H1 (cell line): ENCODE results near the gene UMODL1. TPM values are rescaled to one million over a fixed set of nuclear protein-coding genes. Genes with fewer than 3 reads are reported as not detected.

Source experiments
- CTCF ChIA-PET: fragments of 300-600 bp; sonication (Branson Sonifier 250); formaldehyde crosslinking; loops from one replicate; lab custom pipeline; 2021; ENCODE audit not compliant: partially characterized antibody; lab: Charles Lee
- POLR2A ChIA-PET: fragments of 300-600 bp; sonication (Branson Sonifier 250); formaldehyde crosslinking; loops from one replicate; lab custom pipeline; 2021; ENCODE audit warnings: inconsistent platforms; ENCODE audit not compliant: partially characterized antibody; lab: Charles Lee
- DNase-seq, 2 experiments: peaks; one replicate each; pipeline versions ENCODE4 v3.0.0 to v3.0.0-alpha.2; 2010 to 2022; ENCODE audit warnings: low spot score in 2 of 2, low read depth in 1 of 2, mixed read lengths in 1 of 2
- FAIRE-seq: peaks from 2 replicates; lab custom pipeline; 2011; peaks lifted over from hg19 to GRCh38; lab: Jason Lieb, UNC
- H2AFZ ChIP-seq: 2 replicates; pipeline ENCODE4 v1.8.1; 2012; ENCODE audit warnings: low read length, inconsistent platforms
- H2AK5ac ChIP-seq: 2 replicates; pipeline ENCODE4 v1.6.1; 2013; ENCODE audit warnings: low read depth, low read length
- H2BK120ac ChIP-seq: replicated peaks from 2 replicates; pipeline ENCODE3; 2013; ENCODE audit warnings: low read depth, low read length, inconsistent platforms
- H2BK12ac ChIP-seq: 2 replicates; pipeline ENCODE4 v1.6.1; 2013; ENCODE audit warnings: low read depth, low read length
- H2BK15ac ChIP-seq: 2 replicates; pipeline ENCODE4 v1.6.1; 2013; ENCODE audit warnings: low read length
- H2BK20ac ChIP-seq: 2 replicates; pipeline ENCODE4 v1.6.1; 2013; ENCODE audit warnings: low read length
- H2BK5ac ChIP-seq: 2 replicates; pipeline ENCODE4 v1.6.1; 2013; ENCODE audit warnings: low read depth, low read length
- H3K14ac ChIP-seq: 2 replicates; pipeline ENCODE4 v1.6.1; 2013; ENCODE audit warnings: inconsistent platforms; ENCODE audit not compliant: insufficient read length
- H3K18ac ChIP-seq: 2 replicates; pipeline ENCODE4 v1.6.1; 2013; ENCODE audit warnings: low read length; ENCODE audit errors: extremely low read depth
- H3K23ac ChIP-seq: 2 replicates; pipeline ENCODE4 v1.6.1; 2013; ENCODE audit warnings: inconsistent platforms; ENCODE audit not compliant: insufficient read length
- H3K23me2 ChIP-seq: 2 replicates; pipeline ENCODE4 v1.6.1; 2013; ENCODE audit warnings: low read depth, low read length
- H3K27ac ChIP-seq: 2 replicates; pipeline ENCODE4 v1.6.1; 2011; ENCODE audit warnings: low read depth, low read length, inconsistent platforms
- H3K27me3 ChIP-seq, 4 experiments: replicated peaks in 1 of 4; 1 replicate in 1 of 4; 2 replicates in 3 of 4; pipeline versions ENCODE4 v1.6.1 to v1.8.1; 2011 to 2013; ENCODE audit warnings: low read length in 3 of 4, mild to moderate bottlenecking in 3 of 4, inconsistent platforms in 2 of 4, mixed read lengths in 2 of 4, moderate library complexity in 1 of 4; ENCODE audit not compliant: control insufficient read depth in 3 of 4, insufficient read depth in 3 of 4; ENCODE audit errors: extremely low read depth in 1 of 4
- H3K36me3 ChIP-seq, 4 experiments: 2 replicates each; pipeline versions ENCODE4 v1.6.1 to v1.8.1; 2011 to 2013; ENCODE audit warnings: mild to moderate bottlenecking in 4 of 4, low read length in 3 of 4, moderate library complexity in 2 of 4, control low read depth in 1 of 4, inconsistent platforms in 1 of 4; ENCODE audit not compliant: insufficient read depth in 4 of 4, control insufficient read depth in 2 of 4
- H3K4ac ChIP-seq: replicated peaks from 2 replicates; pipeline ENCODE3; 2013; ENCODE audit warnings: low read length, low read depth, mixed read lengths, inconsistent platforms; ENCODE audit not compliant: insufficient read length
- H3K4me1 ChIP-seq, 4 experiments: replicated peaks in 1 of 4; 1 replicate in 1 of 4; 2 replicates in 3 of 4; pipeline versions ENCODE4 v1.6.1 to v1.8.1; 2011 to 2013; ENCODE audit warnings: low read length in 3 of 4, inconsistent platforms in 2 of 4, mixed read lengths in 1 of 4; ENCODE audit not compliant: insufficient read depth in 4 of 4, control insufficient read depth in 3 of 4
- H3K4me2 ChIP-seq, 2 experiments: 2 replicates each; pipeline versions ENCODE4 v1.6.1 to v1.8.1; 2011 to 2013; ENCODE audit warnings: low read depth in 2 of 2, low read length in 2 of 2, control low read depth in 1 of 2, inconsistent platforms in 1 of 2, mild to moderate bottlenecking in 1 of 2; ENCODE audit not compliant: insufficient read depth in 1 of 2
- H3K4me3 ChIP-seq, 4 experiments: fragments of 200-600, 300-600 bp in 1 of 4; sonication (generic), shearing (Covaris generic), sonication (Bioruptor Twin) in 1 of 4; 2 replicates each; pipeline versions ENCODE4 v1.5.1 to v1.8.1; 2011 to 2016; ENCODE audit warnings: low read length in 4 of 4, low read depth in 3 of 4, control low read depth in 2 of 4, inconsistent platforms in 2 of 4, mild to moderate bottlenecking in 2 of 4, mixed read lengths in 1 of 4, moderate library complexity in 1 of 4; ENCODE audit not compliant: insufficient read depth in 2 of 4; ENCODE audit errors: extremely low read depth in 1 of 4
- H3K56ac ChIP-seq: replicated peaks from 2 replicates; pipeline ENCODE3; 2013; ENCODE audit warnings: low read depth, mild to moderate bottlenecking, mixed read lengths, low read length, inconsistent platforms; ENCODE audit not compliant: insufficient read length
- H3K79me1 ChIP-seq: 2 replicates; pipeline ENCODE4 v1.6.1; 2013; ENCODE audit warnings: low read depth, low read length, control low read depth
- H3K79me2 ChIP-seq, 2 experiments: 2 replicates each; pipeline versions ENCODE4 v1.6.1 to v1.8.1; 2012 to 2013; ENCODE audit warnings: low read length in 2 of 2, mild to moderate bottlenecking in 2 of 2, inconsistent platforms in 1 of 2; ENCODE audit not compliant: insufficient read depth in 2 of 2, control insufficient read depth in 1 of 2
- H3K9ac ChIP-seq, 4 experiments: replicated peaks in 1 of 4; 1 replicate in 1 of 4; 2 replicates in 3 of 4; pipeline versions ENCODE4 v1.6.1 to v1.8.1; 2011 to 2013; ENCODE audit warnings: low read depth in 3 of 4, low read length in 3 of 4, control low read depth in 2 of 4, mild to moderate bottlenecking in 2 of 4, moderate library complexity in 2 of 4, inconsistent platforms in 1 of 4; ENCODE audit errors: extremely low read depth in 1 of 4
- H3K9me3 ChIP-seq, 2 experiments: 2 replicates each; pipeline versions ENCODE4 v1.6.1 to v1.8.1; 2012 to 2013; ENCODE audit warnings: mild to moderate bottlenecking in 2 of 2, moderate library complexity in 2 of 2, control low read depth in 1 of 2, inconsistent platforms in 1 of 2, low read depth in 1 of 2, low read length in 1 of 2, mixed read lengths in 1 of 2; ENCODE audit not compliant: insufficient read depth in 2 of 2
- H4K20me1 ChIP-seq, 2 experiments: replicated peaks in 1 of 2; 2 replicates each; pipeline versions ENCODE3 to v1.8.1; 2011 to 2013; ENCODE audit warnings: inconsistent platforms in 2 of 2, low read length in 2 of 2, mild to moderate bottlenecking in 1 of 2; ENCODE audit not compliant: insufficient read depth in 2 of 2, control insufficient read depth in 1 of 2
- H4K5ac ChIP-seq: 2 replicates; pipeline ENCODE4 v1.6.1; 2013; ENCODE audit warnings: low read length, low read depth, mixed read lengths, inconsistent platforms; ENCODE audit not compliant: insufficient read length
- H4K8ac ChIP-seq: 2 replicates; pipeline ENCODE4 v1.8.0; 2013; ENCODE audit warnings: mild to moderate bottlenecking, moderate library complexity, low read length, inconsistent platforms; ENCODE audit not compliant: insufficient read depth; ENCODE audit errors: extremely low read depth
- H4K91ac ChIP-seq: replicated peaks from 2 replicates; pipeline ENCODE3; 2013; ENCODE audit warnings: low read length, mixed read lengths, inconsistent platforms; ENCODE audit not compliant: insufficient read length
- ATF3 ChIP-seq: IDR thresholded peaks from 2 replicates; pipeline ENCODE4 v1.6.1; 2011; ENCODE audit warnings: low read depth, mild to moderate bottlenecking, low read length; ENCODE audit not compliant: insufficient read depth
- FOSL1 ChIP-seq: IDR thresholded peaks from 2 replicates; pipeline ENCODE4 v1.6.1; 2011; ENCODE audit warnings: mild to moderate bottlenecking, low read depth, low read length, moderate library complexity; ENCODE audit not compliant: insufficient read depth
- HDAC6 ChIP-seq: IDR thresholded peaks from one replicate; pipeline ENCODE4 v1.7.1; 2012; ENCODE audit warnings: low read depth, mild to moderate bottlenecking, inconsistent platforms, low read length, moderate library complexity
- PHF8 ChIP-seq: fragments of 200-600 bp; sonication (generic); conservative IDR thresholded peaks from 2 replicates; pipeline ENCODE4 v1.7.1; 2012; ENCODE audit warnings: low read depth, mild to moderate bottlenecking, inconsistent platforms, low read length, moderate library complexity
- POU5F1 ChIP-seq: IDR thresholded peaks from 2 replicates; pipeline ENCODE4 v1.6.1; 2011; ENCODE audit warnings: low read depth, mild to moderate bottlenecking, low read length, moderate library complexity
- RXRA ChIP-seq: IDR thresholded peaks from 2 replicates; pipeline ENCODE4 v1.6.1; 2011; ENCODE audit warnings: low read depth, mild to moderate bottlenecking, low read length, moderate library complexity; ENCODE audit not compliant: insufficient read depth
- SIX5 ChIP-seq: IDR thresholded peaks from 2 replicates; pipeline ENCODE4 v1.6.1; 2011; ENCODE audit warnings: mild to moderate bottlenecking, low read depth, low read length
- SRF ChIP-seq: IDR thresholded peaks from 2 replicates; pipeline ENCODE4 v1.6.1; 2011; ENCODE audit warnings: mild to moderate bottlenecking, low read depth, low read length, moderate library complexity
- TCF12 ChIP-seq: IDR thresholded peaks from 2 replicates; pipeline ENCODE4 v1.6.1; 2011; ENCODE audit warnings: low read depth, mild to moderate bottlenecking, low read length
- YY1 ChIP-seq: IDR thresholded peaks from 2 replicates; pipeline ENCODE4 v1.6.1; 2011; ENCODE audit warnings: low read depth, mild to moderate bottlenecking, low read length
- WGBS, 2 experiments: shearing (Covaris generic) in 1 of 2; methylation state at CpG; one replicate each; pipeline versions ENCODE4 v1.1.6 to v1.1.7; 2013 to 2015; ENCODE audit warnings: low lambda C conversion rate in 2 of 2, mixed read lengths in 2 of 2, inconsistent platforms in 1 of 2, low coverage in 1 of 2, missing lambda C conversion rate in 1 of 2; ENCODE audit not compliant: insufficient replicate concordance in 2 of 2, insufficient coverage in 1 of 2, insufficient read length in 1 of 2; ENCODE audit errors: extremely low coverage in 1 of 2, missing lambda C conversion rate in 1 of 2; 5-methylcytosine and 5-hydroxymethylcytosine counted together
- polyA plus RNA-seq, 7 experiments: library from polyadenylated mRNA; depleted of rRNA in 3 of 7; stranded (reverse) in 5 of 7; unstranded in 2 of 7; fragments of >200 nt in 5 of 7; fragments of 200-250 nt in 2 of 7; gene quantifications; 1 replicate in 5 of 7; 2 replicates in 1 of 7; 4 replicates in 1 of 7; pipeline versions ENCODE4 v1.2.1 to v1.2.3, GENCODE V29; 2011 to 2013; ENCODE audit warnings: missing spikeins in 2 of 7, mixed read lengths in 2 of 7
- total RNA-seq: library from RNA; stranded (reverse); fragmentation: NEBNext Ultra II Directional; extraction: Animal tissue kit (Norgen Biotek cat#: 25700); gene quantifications from 2 replicates; pipeline ENCODE4 v1.2.1, GENCODE V29; 2021

UMODL1 gene
- total and polyA plus RNA-seq, 2 of the 8 experiments (the other 6 are each of a cell fraction or from before 2014, with no cell fraction given): not detected

- Histone ChIP-seq H3K9me3 (no peaks in the 10 kb centered on the region), H3K18ac (no peak overlapping the region), H2BK5ac (no peak overlapping the region), H2AK5ac (no peak overlapping the region), H4K5ac (no peak overlapping the region), H3K36me3 (no peaks in the 10 kb centered on the region), H3K27ac (no peak overlapping the region), H3K4ac (no peak overlapping the region), H3K9ac (no peak overlapping the region), H3K56ac (no peak overlapping the region), H4K8ac (peak overlapping the region; percentile 28; the same call in 1 of the 2 replicates), H3K79me1 (no peaks in the 10 kb centered on the region), H2AFZ (no peak overlapping the region), H3K27me3 (no peaks in the 10 kb centered on the region), H4K20me1 (no peaks in the 10 kb centered on the region), H2BK15ac (no peak overlapping the region), H3K23ac (no peak overlapping the region), H3K23me2 (no peaks in the 10 kb centered on the region; the same call in 1 of the 2 replicates), H3K4me3 (no peak overlapping the region), H2BK12ac (no peak overlapping the region), H3K4me2 (no peak overlapping the region), H4K91ac (no peak overlapping the region), H3K79me2 (no peaks in the 10 kb centered on the region), H3K14ac (no peak overlapping the region), H3K4me1 (no peaks in the 10 kb centered on the region), H2BK120ac (no peak overlapping the region), H2BK20ac (no peak overlapping the region)
- DNase-seq (no peak), FAIRE-seq (no peak)
- 85% methylated on average over 13 of the region's 13 CpGs; no CpG with 5 or more reads in 1 of the 2 experiments for WGBS, 2 experiments
- CTCF ChIA-PET: interaction anchor here (0.6 to 0.8 kb wide), 2 partner anchors 37 to 404 kb away, joined by 3 read pairs; no protein-coding TSS in a partner anchor
- POLR2A ChIA-PET: no interaction called here
- no peak for TF ChIP-seq PHF8
- no peak for TF ChIP-seq FOSL1
- TF ChIP-seq SIX5: no peak
- no peak for TF ChIP-seq TCF12
- no peak for TF ChIP-seq ATF3
- TF ChIP-seq YY1: no peak
- TF ChIP-seq RXRA: no peak
- TF ChIP-seq POU5F1: no peak
- TF ChIP-seq HDAC6: no peak
- no peak for TF ChIP-seq SRF
Measured at GRCh38 chr21:42079008-42079938, 8.2 kb downstream of the UMODL1 start.
